HG03060 (cell line): ENCODE measurements around the gene LRMDA.

Experiments
- ATAC-seq: cut with Tn5 transposase; IDR thresholded peaks from one replicate; pipeline ENCODE4 v1.9.1; 2021; ENCODE audit warnings: low read depth, moderate number of reproducible peaks; ENCODE audit not compliant: unreplicated experiment

Gene LRMDA

GRCh38 chr10:75883081-75884072 is 452.0 kb downstream of the LRMDA start:
- ATAC-seq, result no peak

- ATAC-seq, result no peak
These were observed 453.4 kb downstream of the LRMDA start for GRCh38 chr10:75884808-75885207.

- ATAC-seq, result no peak
These were observed 455.9 kb downstream of the LRMDA start for GRCh38 chr10:75887369-75887768.

GRCh38 chr10:75887992-75888680 is 456.7 kb downstream of the LRMDA start:
- ATAC-seq, result no peak

GRCh38 chr10:75889051-75889450 is 457.6 kb downstream of the LRMDA start:
- ATAC-seq, result no peak

GRCh38 chr10:75894761-75895160 is 463.3 kb downstream of the LRMDA start:
- no peak for ATAC-seq

GRCh38 chr10:75895259-75895658 is 463.8 kb downstream of the LRMDA start:
- ATAC-seq, result no peak

- ATAC-seq, result no peak
These were observed 468.5 kb downstream of the LRMDA start for GRCh38 chr10:75899816-75900390.

GRCh38 chr10:75902816-75903215 is 471.4 kb downstream of the LRMDA start:
- ATAC-seq, result no peak

- ATAC-seq, result no peak
These were observed 473.3 kb downstream of the LRMDA start for GRCh38 chr10:75904499-75905283.

- no peak for ATAC-seq
These were observed 474.1 kb downstream of the LRMDA start for GRCh38 chr10:75905490-75905889.

GRCh38 chr10:75910032-75910431 is 478.6 kb downstream of the LRMDA start:
- ATAC-seq, result no peak

GRCh38 chr10:75911426-75911825 is 480.0 kb downstream of the LRMDA start:
- ATAC-seq, result no peak

- no peak for ATAC-seq
These were observed 485.5 kb downstream of the LRMDA start for GRCh38 chr10:75916906-75917305.

- no peak for ATAC-seq
These were observed 488.5 kb downstream of the LRMDA start for GRCh38 chr10:75919913-75920312.

- no peak for ATAC-seq
These were observed 491.0 kb downstream of the LRMDA start for GRCh38 chr10:75922435-75922834.

- ATAC-seq, result no peak
These were observed 493.0 kb downstream of the LRMDA start for GRCh38 chr10:75924309-75924902.

- ATAC-seq, result no peak
These were observed 494.6 kb downstream of the LRMDA start for GRCh38 chr10:75925999-75926398.

- no peak for ATAC-seq
These were observed 495.3 kb downstream of the LRMDA start for GRCh38 chr10:75926763-75927162.

GRCh38 chr10:75928231-75928630 is 496.8 kb downstream of the LRMDA start:
- no peak for ATAC-seq
